ENCODE results near the gene GJD4. TPM values are rescaled to one million over a fixed set of nuclear protein-coding genes. Genes with fewer than 3 reads are reported as not detected.

GJD4 gene
- total RNA-seq, 1 donor from 2014 or later, result not detected

DNA sequence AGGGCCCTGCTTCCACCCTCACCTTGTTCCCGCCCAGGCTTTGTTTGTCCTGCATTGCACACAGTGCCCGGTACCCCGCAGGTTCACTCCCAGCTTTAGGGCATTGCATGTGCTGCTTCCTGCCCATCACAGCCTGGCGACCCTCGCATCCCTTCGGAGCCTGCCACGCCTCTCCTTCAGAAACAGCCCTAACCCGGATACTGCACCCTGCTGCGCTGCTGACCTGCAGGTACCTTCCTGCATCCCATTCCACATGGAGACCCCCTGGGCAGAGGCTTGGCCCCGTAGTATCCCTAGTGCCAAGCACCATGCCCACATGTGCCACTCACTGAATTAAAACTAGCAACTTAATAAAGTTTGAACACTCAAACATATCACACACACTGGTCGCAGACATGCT lies 19.8 kb upstream of the GJD4 start:
- DNase-seq (ENCODE audit: low spot score in 2 of 2, unreplicated experiment in 2 of 2), result no peak
- no peaks in the 10 kb centered on the region for H3K9me3 Mint-ChIP-seq
- no peak overlapping the region for H3K4me3 Mint-ChIP-seq
- peaks cover 22% of the 10 kb centered on the region for H3K27me3 Mint-ChIP-seq (ENCODE audit: low read depth)
- H3K27ac Mint-ChIP-seq, result no peak overlapping the region
- H3K36me3 Mint-ChIP-seq, result no peaks in the 10 kb centered on the region
- no peaks in the 10 kb centered on the region for H3K4me1 Mint-ChIP-seq
- no peak for TF ChIP-seq CTCF (IDR thresholded peaks at IDR 0.05; ENCODE audit: unreplicated experiment)

DNA sequence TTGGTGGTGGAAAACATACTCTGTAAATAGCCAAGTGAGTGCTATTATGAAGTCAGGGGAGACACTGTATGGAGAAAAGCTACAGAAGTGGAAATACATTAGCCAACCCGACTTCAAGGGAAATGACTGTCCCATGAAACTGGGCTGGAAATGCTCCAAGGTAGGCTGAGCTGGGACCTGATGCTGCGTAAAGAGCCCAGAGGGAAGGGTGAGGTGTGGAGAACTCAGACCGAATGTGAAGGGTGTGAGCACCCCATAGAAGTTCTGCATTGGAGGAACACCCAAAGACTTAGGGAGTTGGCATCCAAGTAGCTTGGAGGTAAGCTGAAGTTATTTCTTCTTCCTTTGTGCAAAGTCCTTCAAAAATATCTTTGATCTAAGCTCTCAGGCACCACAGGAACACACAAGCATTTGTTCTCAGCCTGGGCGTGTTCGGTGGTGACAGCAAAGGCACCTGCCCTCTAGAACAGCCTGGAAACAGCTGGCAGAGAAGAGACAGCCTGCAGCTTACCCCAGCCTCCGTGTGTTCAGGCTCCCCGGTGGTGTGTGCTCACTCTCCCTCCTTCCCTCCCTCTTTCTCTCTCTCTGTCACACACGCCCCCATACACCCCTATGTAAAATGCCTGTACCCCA lies 19.1 kb upstream of the GJD4 start:
- Mint-ChIP-seq H3K27ac (no peak overlapping the region), H3K4me1 (no peaks in the 10 kb centered on the region), H3K36me3 (no peaks in the 10 kb centered on the region), H3K27me3 (ENCODE audit: low read depth) (peaks cover 24% of the 10 kb centered on the region), H3K9me3 (peaks cover 4% of the 10 kb centered on the region), H3K4me3 (no peak overlapping the region)
- TF ChIP-seq CTCF (IDR thresholded peaks at IDR 0.05; ENCODE audit: unreplicated experiment), result no peak
- DNase-seq (ENCODE audit: low spot score in 2 of 2, unreplicated experiment in 2 of 2), result no peak

DNA sequence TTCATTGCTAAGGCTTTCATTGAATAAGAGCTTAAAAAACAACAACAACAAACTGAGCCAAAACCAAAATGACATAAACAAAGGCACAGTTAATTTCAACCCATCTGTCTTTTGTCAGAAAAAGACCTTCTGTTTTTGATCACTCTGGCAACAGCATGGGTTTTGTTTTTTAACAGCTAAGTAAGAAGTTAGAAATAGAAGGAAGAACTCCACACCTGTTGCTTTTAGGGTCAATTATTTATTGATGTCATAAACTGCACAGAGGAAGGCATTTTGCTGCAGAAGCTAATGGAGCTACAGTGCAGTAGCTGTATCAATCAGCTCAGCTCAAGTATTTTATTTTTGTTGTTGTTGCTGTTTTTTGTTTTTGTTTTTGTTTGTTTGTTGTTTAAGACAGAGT lies 16.3 kb upstream of the GJD4 start:
- Mint-ChIP-seq H3K4me1 (no peaks in the 10 kb centered on the region), H3K9me3 (peaks cover 24% of the 10 kb centered on the region), H3K36me3 (no peaks in the 10 kb centered on the region), H3K27me3 (ENCODE audit: low read depth) (peaks cover 22% of the 10 kb centered on the region), H3K27ac (no peak overlapping the region), H3K4me3 (no peak overlapping the region)
- TF ChIP-seq CTCF (IDR thresholded peaks at IDR 0.05; ENCODE audit: unreplicated experiment), result no peak
- DNase-seq (ENCODE audit: low spot score in 2 of 2, unreplicated experiment in 2 of 2), result no peak

DNA sequence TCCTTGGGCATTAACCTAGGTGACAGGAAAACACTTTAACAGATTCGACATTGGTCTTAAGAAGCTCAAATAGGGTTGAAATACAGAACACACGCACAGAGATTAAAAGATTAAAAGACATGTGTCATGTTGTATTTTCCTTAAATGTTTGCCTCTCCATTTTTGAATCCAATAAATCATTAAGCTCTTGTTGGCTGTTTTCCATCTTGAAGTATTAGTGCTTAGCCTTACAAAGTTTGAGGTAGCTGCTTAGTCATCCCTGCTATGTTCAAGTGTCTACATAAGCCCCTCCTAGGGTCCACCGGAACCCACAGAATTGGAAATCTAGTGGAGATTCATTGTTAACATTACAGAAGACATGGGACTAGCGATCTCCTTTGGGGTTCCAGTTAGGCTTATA lies 12.7 kb upstream of the GJD4 start:
- no peak for TF ChIP-seq CTCF (IDR thresholded peaks at IDR 0.05; ENCODE audit: unreplicated experiment)
- H3K4me3 Mint-ChIP-seq, result no peak overlapping the region
- H3K9me3 Mint-ChIP-seq, result peaks cover 24% of the 10 kb centered on the region
- H3K27me3 Mint-ChIP-seq (ENCODE audit: low read depth), result peaks cover 8% of the 10 kb centered on the region
- no peak overlapping the region for H3K27ac Mint-ChIP-seq
- no peaks in the 10 kb centered on the region for H3K4me1 Mint-ChIP-seq
- DNase-seq (ENCODE audit: low spot score in 2 of 2, unreplicated experiment in 2 of 2), result no peak
- no peaks in the 10 kb centered on the region for H3K36me3 Mint-ChIP-seq

- no peaks in the 10 kb centered on the region for H3K4me1 Mint-ChIP-seq
- H3K27me3 Mint-ChIP-seq (ENCODE audit: low read depth), result peaks cover 4% of the 10 kb centered on the region
- DNase-seq (ENCODE audit: low spot score in 2 of 2, unreplicated experiment in 2 of 2), result no peak
- H3K27ac Mint-ChIP-seq, result no peak overlapping the region
- H3K9me3 Mint-ChIP-seq, result peaks cover 24% of the 10 kb centered on the region
- H3K36me3 Mint-ChIP-seq, result no peaks in the 10 kb centered on the region
- no peak overlapping the region for H3K4me3 Mint-ChIP-seq
- TF ChIP-seq CTCF (IDR thresholded peaks at IDR 0.05; ENCODE audit: unreplicated experiment), result no peak
Measured at GRCh38 chr10:35594115-35595079, 10.7 kb upstream of the GJD4 start.

Data from mesothelial cell of epicardium (in vitro differentiated cells).